Measurements from ENCODE around the gene SORCS3. TPM values are rescaled to one million over a fixed set of nuclear protein-coding genes. Genes with fewer than 3 reads are reported as not detected.

The SORCS3 gene
- total RNA-seq, 1 experiment from 2014 or later = not detected

GRCh38 chr10:104680467-104681401 is 39.6 kb downstream of the SORCS3 start:
- intact Hi-C loops (cut with micrococcal nuclease) = no loop called here
- no peak for DNase-seq (ENCODE audit: low read depth, low spot score)
- no peaks in the 10 kb centered on the region for H3K9me2 ChIP-seq (ENCODE audit: insufficient read depth)
- H3K4me2 ChIP-seq (ENCODE audit: low read length) = no peak overlapping the region
- no peak overlapping the region for H3K9ac ChIP-seq (ENCODE audit: low read length)
- ChIA-PET POLR2A (no interaction called here), RAD21 (ENCODE audit: low non-redundant PET in 1 of 2, low total read pairs in 2 of 2, uncharacterized antibody in 2 of 2, unreplicated experiment in 2 of 2) (no interaction called here), CTCF (no interaction called here)
- no peaks in the 10 kb centered on the region for H3K36me3 ChIP-seq (ENCODE audit: control insufficient read depth in 1 of 2, insufficient read depth in 2 of 2, low read length in 2 of 2)
- no peaks in the 10 kb centered on the region for H3K79me2 ChIP-seq (ENCODE audit: insufficient read depth, low read length)
- H3K27me3 ChIP-seq (ENCODE audit: insufficient read depth, low read length) = peaks cover 57% of the 10 kb centered on the region
- no TSS peak for BruUV-seq (replicated peaks)
- no peak overlapping the region for H2AFZ ChIP-seq (ENCODE audit: low read depth, low read length, poor library complexity, severe bottlenecking)
- H4K20me1 ChIP-seq (ENCODE audit: insufficient read depth) = no peaks in the 10 kb centered on the region
- H3K4me1 ChIP-seq (ENCODE audit: control insufficient read depth in 1 of 2, insufficient read depth in 2 of 2, low read length in 2 of 2) = no peaks in the 10 kb centered on the region
- no peak; the same call in 1 of the 2 replicates for ATAC-seq
- TF ChIP-seq POLR2A (IDR thresholded peaks at IDR 0.05; ENCODE audit: borderline replicate concordance, extremely low read depth, insufficient read depth, insufficient read length) (no peak), FOSL1 (IDR thresholded peaks at IDR 0.05; ENCODE audit: low read depth) (no peak), ATF3 (IDR thresholded peaks at IDR 0.05) (no peak)
- no peaks in the 10 kb centered on the region for H3K9me3 ChIP-seq (ENCODE audit: control insufficient read depth in 1 of 2, insufficient read depth in 1 of 2, low read depth in 1 of 2, low read length in 2 of 2)
- H3K27ac ChIP-seq (ENCODE audit: low read depth, low read length) = no peak overlapping the region
- no peak overlapping the region for H3K4me3 ChIP-seq (replicated peaks in 1 of 2; ENCODE audit: low read depth in 1 of 2, low read length in 2 of 2)

DNA sequence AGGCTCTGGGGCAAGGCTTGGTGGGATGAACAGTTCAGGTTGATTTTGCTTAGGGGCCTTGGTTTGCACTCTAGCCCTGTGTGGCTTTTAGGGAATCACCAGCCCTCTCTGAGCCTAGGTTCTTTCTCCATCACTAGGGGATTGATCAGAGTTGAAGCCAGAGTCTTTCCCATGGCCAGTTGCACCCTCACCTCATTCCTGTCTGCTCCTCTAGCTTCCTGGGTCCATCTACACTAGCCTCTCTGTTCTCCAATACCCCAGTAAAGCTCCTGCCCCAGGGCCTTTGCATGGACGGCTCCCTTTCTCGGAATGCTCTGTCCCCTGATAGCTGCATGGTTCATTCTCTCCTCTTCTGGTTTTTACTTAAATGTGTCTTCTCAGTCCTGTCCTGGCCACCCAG is 40.4 kb downstream of the SORCS3 start:
- no peak overlapping the region for H3K9ac ChIP-seq (ENCODE audit: low read length)
- no peaks in the 10 kb centered on the region for H4K20me1 ChIP-seq (ENCODE audit: insufficient read depth)
- ChIA-PET POLR2A (no interaction called here), RAD21 (ENCODE audit: low non-redundant PET in 1 of 2, low total read pairs in 2 of 2, uncharacterized antibody in 2 of 2, unreplicated experiment in 2 of 2) (no interaction called here), CTCF (no interaction called here)
- H3K27ac ChIP-seq (ENCODE audit: low read depth, low read length) = no peak overlapping the region
- H3K36me3 ChIP-seq (ENCODE audit: control insufficient read depth in 1 of 2, insufficient read depth in 2 of 2, low read length in 2 of 2) = no peaks in the 10 kb centered on the region
- H3K4me3 ChIP-seq (replicated peaks in 1 of 2; ENCODE audit: low read depth in 1 of 2, low read length in 2 of 2) = no peak overlapping the region
- DNase-seq (ENCODE audit: low read depth, low spot score) (no peak), ATAC-seq (no peak)
- H2AFZ ChIP-seq (ENCODE audit: low read depth, low read length, poor library complexity, severe bottlenecking) = no peak overlapping the region
- intact Hi-C loops (cut with micrococcal nuclease) = no loop called here
- no peaks in the 10 kb centered on the region for H3K79me2 ChIP-seq (ENCODE audit: insufficient read depth, low read length)
- H3K27me3 ChIP-seq (ENCODE audit: insufficient read depth, low read length) = peaks cover 53% of the 10 kb centered on the region
- H3K9me2 ChIP-seq (ENCODE audit: insufficient read depth) = no peaks in the 10 kb centered on the region
- H3K4me1 ChIP-seq (ENCODE audit: control insufficient read depth in 1 of 2, insufficient read depth in 2 of 2, low read length in 2 of 2) = no peaks in the 10 kb centered on the region
- no TSS peak for BruUV-seq (replicated peaks)
- TF ChIP-seq SP1 (IDR thresholded peaks at IDR 0.05; ENCODE audit: low read depth) (no peak), FOSL1 (IDR thresholded peaks at IDR 0.05; ENCODE audit: low read depth) (no peak), POLR2AphosphoS5 (IDR thresholded peaks at IDR 0.05; ENCODE audit: low read depth, low read length) (no peak), ZNF274 (IDR thresholded peaks at IDR 0.05; ENCODE audit: low read depth, low read length) (no peak), SRF (IDR thresholded peaks at IDR 0.05; ENCODE audit: low read depth) (no peak)
- no peak overlapping the region for H3K4me2 ChIP-seq (ENCODE audit: low read length)
- H3K9me3 ChIP-seq (ENCODE audit: control insufficient read depth in 1 of 2, insufficient read depth in 1 of 2, low read depth in 1 of 2, low read length in 2 of 2) = no peaks in the 10 kb centered on the region
